ENCODE measurements around the gene HAS3.
"Not testable (repeated sequence)": the region's sequence is repeated elsewhere in the genome, so short reads cannot be mapped to it uniquely, and the experiment has no call there.

HAS3 gene

DNA sequence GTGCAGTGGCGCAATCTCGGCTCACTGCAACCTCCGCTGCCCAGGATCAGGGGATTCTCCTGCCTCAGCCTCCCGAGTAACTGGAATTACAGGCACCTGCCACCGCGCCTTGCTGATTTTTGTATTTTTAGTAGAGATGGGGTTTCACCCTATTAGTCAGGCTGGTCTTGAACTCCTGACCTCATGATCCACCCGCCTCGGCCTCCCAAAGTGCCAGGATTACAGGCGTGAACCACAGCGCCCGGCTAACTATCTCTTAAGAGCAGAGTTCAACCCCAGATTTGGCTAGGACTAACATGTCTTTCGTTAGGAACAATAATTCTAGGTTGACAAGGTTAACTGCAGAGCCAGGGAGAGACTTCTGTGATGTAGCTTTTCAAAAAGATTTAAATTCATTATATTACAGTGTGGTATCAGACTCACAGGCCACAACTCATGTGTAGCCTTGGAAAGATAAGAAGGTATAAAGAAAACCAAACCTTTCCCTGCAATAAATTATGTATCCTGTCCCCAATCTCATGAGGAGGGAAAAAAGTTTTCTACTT lies 22.6 kb downstream of the HAS3 start:
- H3K4me1 ChIP-seq (ENCODE audit: insufficient read depth, low read length), result peaks cover 16% of the 10 kb centered on the region
- no peaks in the 10 kb centered on the region for H3K9me3 ChIP-seq (ENCODE audit: low read length)
- no peak overlapping the region for H3K4me3 ChIP-seq (ENCODE audit: low read length)
- H2AFZ ChIP-seq (ENCODE audit: low read depth, low read length), result no peak overlapping the region
- H3K27me3 ChIP-seq (ENCODE audit: insufficient read depth, low read length), result no peaks in the 10 kb centered on the region
- peaks cover 24% of the 10 kb centered on the region for H3K36me3 ChIP-seq (ENCODE audit: insufficient read depth, low read length)

DNA sequence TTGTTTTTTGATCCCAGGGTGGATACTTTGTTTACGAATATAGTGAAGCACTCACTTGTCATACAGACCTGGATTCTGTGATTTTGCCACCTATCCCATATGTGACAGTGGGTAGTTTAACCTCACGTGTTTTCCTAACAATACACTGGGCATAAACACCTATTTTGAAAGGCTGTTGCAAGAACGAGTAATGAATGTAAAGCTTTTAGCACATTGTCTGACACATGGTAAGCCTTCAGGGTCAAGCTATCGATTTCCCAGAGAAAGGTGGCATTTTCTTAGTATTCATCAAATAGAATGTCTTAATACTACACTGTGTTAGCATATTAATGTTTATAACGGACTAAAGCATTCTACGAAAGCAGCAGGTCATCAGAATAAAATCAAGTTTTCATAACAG lies 25.0 kb downstream of the HAS3 start:
- peaks cover 24% of the 10 kb centered on the region for H3K36me3 ChIP-seq (ENCODE audit: insufficient read depth, low read length)

DNA sequence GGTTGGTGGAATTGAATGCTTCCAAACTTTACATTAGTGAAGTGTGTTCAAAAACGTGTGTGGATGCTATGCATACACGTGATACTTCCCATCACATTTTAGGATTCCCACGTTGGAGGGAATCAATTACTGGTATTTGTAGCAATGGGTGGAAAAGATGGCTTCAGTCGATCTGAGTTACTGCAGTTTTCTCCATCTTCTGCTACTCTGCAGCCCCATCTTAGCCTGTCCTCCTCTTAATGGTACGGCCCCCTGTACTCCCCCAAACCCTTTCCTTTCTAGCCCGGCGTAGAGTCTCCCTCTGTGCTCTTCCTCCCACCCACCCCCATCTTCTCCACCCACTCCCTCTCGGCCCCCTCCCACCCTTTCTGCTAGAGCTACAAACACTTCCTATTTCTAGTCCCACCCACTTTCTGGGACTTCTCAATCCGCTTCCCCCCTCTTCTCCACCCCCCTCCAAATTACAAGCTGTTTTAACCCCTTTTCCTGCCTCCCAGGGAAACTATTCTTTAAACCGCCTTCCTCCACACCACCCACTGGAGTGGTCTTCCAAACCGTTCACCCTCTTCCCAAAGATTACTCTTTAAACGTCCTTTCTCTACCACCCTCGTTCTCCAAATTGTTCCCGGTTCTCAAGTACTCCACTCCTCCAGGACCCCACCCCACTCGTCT lies 25.9 kb downstream of the HAS3 start:
- Histone ChIP-seq H3K36me3 (ENCODE audit: insufficient read depth, low read length) (peaks cover 26% of the 10 kb centered on the region), H2AFZ (ENCODE audit: low read depth, low read length) (no peak overlapping the region), H3K27me3 (ENCODE audit: insufficient read depth, low read length) (no peaks in the 10 kb centered on the region), H3K4me1 (ENCODE audit: insufficient read depth, low read length) (peaks cover 27% of the 10 kb centered on the region), H3K9me3 (ENCODE audit: low read length) (no peaks in the 10 kb centered on the region), H3K4me3 (ENCODE audit: low read length) (peak overlapping the region; percentile 97)

More for the DNA sequence above, 25.0 kb downstream of the HAS3 start:
- H3K27me3 ChIP-seq (ENCODE audit: insufficient read depth, low read length), result no peaks in the 10 kb centered on the region
- H2AFZ ChIP-seq (ENCODE audit: low read depth, low read length), result no peak overlapping the region
- H3K4me3 ChIP-seq (ENCODE audit: low read length), result peak overlapping the region; percentile 97
- no peaks in the 10 kb centered on the region for H3K9me3 ChIP-seq (ENCODE audit: low read length)
- H3K4me1 ChIP-seq (ENCODE audit: insufficient read depth, low read length), result peaks cover 27% of the 10 kb centered on the region

DNA sequence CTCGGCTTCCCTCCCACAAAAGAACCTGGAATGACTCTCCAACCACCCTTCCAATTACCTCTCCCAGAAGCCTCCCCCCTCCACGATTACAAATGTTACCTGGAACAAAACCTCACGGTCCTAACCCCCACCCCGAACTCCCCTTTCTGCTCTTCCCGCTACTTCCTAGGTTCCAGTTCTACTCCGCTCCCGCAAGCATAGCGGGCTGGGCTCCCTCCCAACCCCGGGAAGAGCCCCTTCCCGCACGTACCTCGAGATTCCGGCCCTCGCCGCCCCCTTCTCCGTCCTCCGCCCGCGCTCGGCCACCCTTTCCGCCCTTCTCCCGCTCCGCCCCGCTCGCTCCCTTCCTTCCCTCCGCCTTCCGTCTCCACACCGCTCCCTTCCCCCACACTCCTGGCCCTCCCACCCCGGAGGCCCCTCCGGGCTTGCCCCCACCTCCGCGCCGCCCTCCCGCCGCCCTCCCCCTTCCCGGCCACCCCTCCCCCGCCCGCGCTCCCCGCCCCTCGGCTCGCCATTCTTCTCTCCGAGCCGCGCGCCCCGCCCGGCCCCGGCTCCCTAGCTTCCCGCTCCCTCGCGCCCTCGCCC lies 26.5 kb downstream of the HAS3 start:
- H3K4me1 ChIP-seq (ENCODE audit: insufficient read depth, low read length), result peaks cover 27% of the 10 kb centered on the region
- H3K9me3 ChIP-seq (ENCODE audit: low read length), result no peaks in the 10 kb centered on the region
- peak overlapping the region; percentile 97 for H3K4me3 ChIP-seq (ENCODE audit: low read length)
- no peaks in the 10 kb centered on the region for H3K27me3 ChIP-seq (ENCODE audit: insufficient read depth, low read length)
- peaks cover 32% of the 10 kb centered on the region for H3K36me3 ChIP-seq (ENCODE audit: insufficient read depth, low read length)
- no peak overlapping the region for H2AFZ ChIP-seq (ENCODE audit: low read depth, low read length)

DNA sequence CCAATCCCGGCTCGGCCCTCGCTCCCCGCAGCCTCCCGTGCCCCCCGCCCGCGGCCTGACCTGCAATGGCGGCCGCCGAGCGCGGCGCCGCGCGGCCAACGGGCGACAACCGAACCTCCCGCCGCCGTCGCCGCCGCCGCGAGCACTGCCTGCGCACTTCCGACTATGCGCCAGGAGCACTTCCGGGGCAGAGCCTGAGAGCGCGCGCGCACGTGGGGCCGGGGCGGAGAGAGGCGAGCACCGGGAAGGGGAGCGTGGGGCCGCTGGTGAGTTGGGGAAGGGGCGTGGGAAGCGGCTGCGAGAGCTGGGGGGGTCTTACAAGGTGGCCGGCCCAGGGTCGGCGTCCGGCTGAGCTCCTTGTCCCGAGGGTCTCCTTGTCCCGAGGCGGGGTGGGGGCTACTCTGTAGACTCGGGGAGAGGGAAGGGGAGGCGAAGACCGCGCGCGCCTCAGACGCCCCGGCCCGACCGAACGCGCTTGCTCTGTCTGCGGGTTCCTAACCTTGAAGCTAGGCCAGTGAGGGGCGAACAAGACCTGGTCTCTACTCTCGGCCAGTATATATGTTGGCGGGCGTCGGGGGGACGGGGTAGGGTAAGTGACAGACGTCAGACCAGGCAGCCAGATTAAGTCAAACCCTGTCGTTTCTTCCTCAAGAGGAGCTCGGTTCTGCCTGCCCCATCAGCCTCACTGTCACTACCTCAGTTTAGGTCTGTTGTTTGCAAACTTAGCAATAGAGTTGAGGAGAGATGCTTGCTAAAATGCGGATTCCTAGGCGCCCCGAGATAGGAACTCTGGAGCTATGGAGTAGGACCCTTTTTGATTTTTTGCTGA lies 27.2 kb downstream of the HAS3 start, which contains the start of the genes CHTF8 and UTP4:
Gene CHTF8 (minus strand): TSS at position 165 of the 829 bp plus-strand sequence. CDS start 11,130 bp downstream, outside the sequence.
Gene UTP4 (plus strand): TSS at position 226 of the 829 bp plus-strand sequence. CDS start 811 bp downstream, outside the sequence.
- H3K4me1 ChIP-seq (ENCODE audit: insufficient read depth, low read length), result peaks cover 27% of the 10 kb centered on the region
- no peaks in the 10 kb centered on the region for H3K27me3 ChIP-seq (ENCODE audit: insufficient read depth, low read length)
- peaks cover 39% of the 10 kb centered on the region for H3K36me3 ChIP-seq (ENCODE audit: insufficient read depth, low read length)
- no peaks in the 10 kb centered on the region for H3K9me3 ChIP-seq (ENCODE audit: low read length)
- peak within 1 kb of the TSS; percentile 57 for H2AFZ ChIP-seq (ENCODE audit: low read depth, low read length)
- peak within 1 kb of the TSS; percentile 97 for H3K4me3 ChIP-seq (ENCODE audit: low read length)

DNA sequence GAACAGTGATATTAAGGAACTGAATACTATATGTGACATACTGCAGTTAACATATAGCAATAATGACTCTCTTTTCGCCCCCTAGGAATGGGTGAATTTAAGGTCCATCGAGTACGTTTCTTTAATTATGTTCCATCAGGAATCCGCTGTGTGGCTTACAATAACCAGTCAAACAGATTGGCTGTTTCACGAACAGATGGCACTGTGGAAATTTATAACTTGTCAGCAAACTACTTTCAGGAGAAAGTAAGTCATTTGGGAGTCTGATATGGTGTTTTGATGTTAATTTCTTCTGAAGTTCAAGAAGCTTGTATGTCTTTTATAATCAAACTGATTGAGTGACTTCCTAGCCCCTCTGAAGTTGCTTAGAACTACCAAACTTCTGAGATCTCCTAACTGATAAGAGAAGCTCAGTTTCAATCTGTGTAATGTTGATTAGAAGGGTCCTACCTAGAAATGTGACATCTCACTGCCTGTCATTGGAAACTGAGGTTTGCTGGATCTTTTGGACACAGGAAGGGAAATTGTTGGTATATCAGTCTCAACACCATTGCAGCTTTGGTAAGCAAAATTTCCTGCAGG lies 28.0 kb downstream of the HAS3 start:
- Histone ChIP-seq H3K36me3 (ENCODE audit: insufficient read depth, low read length) (peaks cover 45% of the 10 kb centered on the region), H3K27me3 (ENCODE audit: insufficient read depth, low read length) (no peaks in the 10 kb centered on the region), H2AFZ (ENCODE audit: low read depth, low read length) (no peak overlapping the region), H3K4me1 (ENCODE audit: insufficient read depth, low read length) (peaks cover 27% of the 10 kb centered on the region), H3K4me3 (ENCODE audit: low read length) (peak overlapping the region; percentile 97), H3K9me3 (ENCODE audit: low read length) (no peaks in the 10 kb centered on the region)

DNA sequence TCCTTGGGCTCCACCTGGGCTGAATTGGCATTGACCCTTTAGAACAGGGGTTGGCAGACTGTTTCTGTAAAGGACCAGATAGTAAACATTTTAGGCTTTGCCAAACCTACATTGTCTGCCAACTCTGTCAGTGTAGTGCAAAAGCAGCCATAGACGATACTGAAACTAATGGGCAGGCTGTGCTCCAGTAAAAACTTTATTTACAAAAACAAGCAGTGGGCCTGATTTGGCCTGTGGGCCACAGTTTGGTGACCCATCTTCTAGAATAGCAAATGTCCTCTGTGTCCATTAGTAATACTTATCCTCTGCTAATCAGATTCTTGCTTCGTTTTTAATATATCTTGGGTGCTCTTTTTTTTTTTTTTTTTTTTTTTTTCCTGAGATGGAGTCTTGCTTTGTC lies 33.2 kb downstream of the HAS3 start:
- peaks cover 74% of the 10 kb centered on the region for H3K36me3 ChIP-seq (ENCODE audit: insufficient read depth, low read length)
- H3K9me3 ChIP-seq (ENCODE audit: low read length), result no peaks in the 10 kb centered on the region
- H3K4me1 ChIP-seq (ENCODE audit: insufficient read depth, low read length), result peaks cover 6% of the 10 kb centered on the region
- H3K27me3 ChIP-seq (ENCODE audit: insufficient read depth, low read length), result no peaks in the 10 kb centered on the region
- no peak overlapping the region for H2AFZ ChIP-seq (ENCODE audit: low read depth, low read length)
- no peak overlapping the region for H3K4me3 ChIP-seq (ENCODE audit: low read length)

DNA sequence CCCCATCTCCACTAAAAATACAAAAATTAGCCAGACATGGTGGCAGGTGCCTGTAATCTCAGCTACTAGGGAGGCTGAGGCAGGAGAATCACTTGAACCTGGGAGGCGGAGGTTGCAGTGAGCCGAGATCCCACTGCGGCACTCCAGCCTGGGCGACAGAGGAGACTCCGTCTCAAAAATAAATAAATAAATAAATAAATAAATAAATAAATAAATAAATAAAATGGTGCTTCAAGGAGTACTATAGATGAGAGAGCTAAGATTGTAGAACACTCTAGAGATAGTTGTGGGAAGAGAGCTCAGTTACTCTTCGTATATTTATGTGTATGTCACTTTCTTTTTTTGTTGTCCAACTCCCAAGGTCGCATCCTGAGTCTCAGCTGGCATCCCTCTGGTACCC lies 34.0 kb downstream of the HAS3 start:
- H3K36me3 ChIP-seq (ENCODE audit: insufficient read depth, low read length), result peaks cover 81% of the 10 kb centered on the region
- not testable (repeated sequence) for H2AFZ ChIP-seq (ENCODE audit: low read depth, low read length); H3K4me1 ChIP-seq (ENCODE audit: insufficient read depth, low read length); H3K9me3 ChIP-seq (ENCODE audit: low read length); H3K4me3 ChIP-seq (ENCODE audit: low read length); H3K27me3 ChIP-seq (ENCODE audit: insufficient read depth, low read length)

DNA sequence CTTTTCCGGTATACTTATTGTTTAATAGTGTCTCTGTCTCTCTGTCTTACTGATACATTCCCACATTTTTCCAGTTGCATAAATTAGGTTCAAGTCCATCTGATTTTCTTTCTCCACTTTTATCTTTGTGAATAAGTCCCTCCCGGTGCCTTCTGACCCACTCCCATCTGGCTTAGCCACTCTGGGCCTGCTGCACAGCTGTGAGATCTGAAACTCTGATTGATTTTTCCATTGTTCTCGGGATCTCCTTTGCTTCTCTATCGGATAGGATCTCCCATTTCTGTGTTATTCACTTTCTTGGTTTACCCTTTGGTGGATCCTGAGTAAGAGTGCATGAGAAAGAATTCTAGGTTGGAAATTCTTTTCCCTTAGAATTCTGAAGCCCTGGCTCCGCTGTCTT lies 35.6 kb downstream of the HAS3 start:
- Histone ChIP-seq H3K4me1 (ENCODE audit: insufficient read depth, low read length) (no peaks in the 10 kb centered on the region), H2AFZ (ENCODE audit: low read depth, low read length) (no peak overlapping the region), H3K9me3 (ENCODE audit: low read length) (no peaks in the 10 kb centered on the region), H3K27me3 (ENCODE audit: insufficient read depth, low read length) (no peaks in the 10 kb centered on the region), H3K4me3 (ENCODE audit: low read length) (no peak overlapping the region), H3K36me3 (ENCODE audit: insufficient read depth, low read length) (peaks cover 85% of the 10 kb centered on the region)

DNA sequence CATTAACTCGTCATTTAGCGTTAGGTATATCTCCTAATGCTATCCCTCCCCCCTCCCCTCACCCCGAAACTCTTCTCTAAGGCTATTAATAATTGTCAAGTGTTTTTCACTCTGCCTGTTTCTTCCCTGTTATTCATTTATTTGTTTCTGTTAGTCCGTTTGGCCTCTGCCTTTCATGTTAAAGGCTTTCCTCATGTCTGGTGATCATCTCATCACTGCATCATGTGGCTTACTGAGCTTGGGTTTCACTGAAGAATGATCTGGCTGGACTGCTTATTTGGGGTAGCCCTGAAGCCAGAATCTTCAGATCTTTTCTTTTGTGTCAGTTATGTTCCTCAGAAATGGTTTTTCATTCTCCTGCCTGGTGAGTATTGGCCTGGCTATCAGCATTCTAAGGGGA lies 36.5 kb downstream of the HAS3 start:
- H3K9me3 ChIP-seq (ENCODE audit: low read length), result no peaks in the 10 kb centered on the region
- H3K27me3 ChIP-seq (ENCODE audit: insufficient read depth, low read length), result no peaks in the 10 kb centered on the region
- H3K4me3 ChIP-seq (ENCODE audit: low read length), result no peak overlapping the region
- H3K36me3 ChIP-seq (ENCODE audit: insufficient read depth, low read length), result peaks cover 83% of the 10 kb centered on the region
- H3K4me1 ChIP-seq (ENCODE audit: insufficient read depth, low read length), result no peaks in the 10 kb centered on the region
- H2AFZ ChIP-seq (ENCODE audit: low read depth, low read length), result no peak overlapping the region

DNA sequence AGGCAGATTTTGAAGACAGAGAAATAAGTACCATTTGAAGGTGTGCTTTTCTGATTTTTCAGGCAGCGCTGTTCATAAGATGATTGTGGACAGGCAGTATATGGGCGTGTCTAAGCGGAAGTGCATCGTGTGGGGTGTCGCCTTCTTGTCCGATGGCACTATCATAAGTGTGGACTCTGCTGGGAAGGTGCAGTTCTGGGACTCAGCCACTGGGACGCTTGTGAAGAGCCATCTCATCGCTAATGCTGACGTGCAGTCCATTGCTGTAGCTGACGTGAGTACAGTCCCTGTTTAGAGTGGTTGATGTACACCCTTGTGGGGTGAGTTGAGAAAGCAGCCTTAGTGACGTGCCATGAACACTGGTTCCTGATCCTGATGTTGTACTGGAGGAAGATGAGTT lies 37.7 kb downstream of the HAS3 start:
- Histone ChIP-seq H3K4me1 (ENCODE audit: insufficient read depth, low read length) (no peaks in the 10 kb centered on the region), H2AFZ (ENCODE audit: low read depth, low read length) (no peak overlapping the region), H3K27me3 (ENCODE audit: insufficient read depth, low read length) (no peaks in the 10 kb centered on the region), H3K9me3 (ENCODE audit: low read length) (no peaks in the 10 kb centered on the region), H3K4me3 (ENCODE audit: low read length) (no peak overlapping the region), H3K36me3 (ENCODE audit: insufficient read depth, low read length) (peaks cover 73% of the 10 kb centered on the region)

DNA sequence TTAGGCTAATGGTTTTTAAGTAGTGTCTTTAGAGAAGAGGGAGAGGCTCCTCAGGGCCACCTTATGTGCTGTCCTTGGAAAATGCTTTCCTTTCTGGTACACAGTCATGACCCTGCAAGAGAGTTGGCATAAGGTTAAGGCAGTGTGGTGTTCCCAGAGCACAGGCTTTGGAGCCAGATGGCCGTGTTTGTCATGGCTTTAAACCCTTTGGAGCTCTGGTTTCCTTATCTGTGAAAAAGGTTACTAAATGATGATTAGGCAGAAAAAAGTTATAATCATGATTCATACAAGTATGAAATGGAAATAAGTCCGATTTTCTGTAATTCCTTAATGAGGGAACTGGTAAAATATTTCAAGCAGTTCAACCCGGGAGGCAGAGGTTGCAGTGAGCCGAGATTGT lies 40.2 kb downstream of the HAS3 start:
- no peaks in the 10 kb centered on the region for H3K4me1 ChIP-seq (ENCODE audit: insufficient read depth, low read length)
- H3K36me3 ChIP-seq (ENCODE audit: insufficient read depth, low read length), result peaks cover 58% of the 10 kb centered on the region
- H3K27me3 ChIP-seq (ENCODE audit: insufficient read depth, low read length), result no peaks in the 10 kb centered on the region
- H3K4me3 ChIP-seq (ENCODE audit: low read length), result no peak overlapping the region
- H3K9me3 ChIP-seq (ENCODE audit: low read length), result no peaks in the 10 kb centered on the region
- H2AFZ ChIP-seq (ENCODE audit: low read depth, low read length), result no peak overlapping the region

DNA sequence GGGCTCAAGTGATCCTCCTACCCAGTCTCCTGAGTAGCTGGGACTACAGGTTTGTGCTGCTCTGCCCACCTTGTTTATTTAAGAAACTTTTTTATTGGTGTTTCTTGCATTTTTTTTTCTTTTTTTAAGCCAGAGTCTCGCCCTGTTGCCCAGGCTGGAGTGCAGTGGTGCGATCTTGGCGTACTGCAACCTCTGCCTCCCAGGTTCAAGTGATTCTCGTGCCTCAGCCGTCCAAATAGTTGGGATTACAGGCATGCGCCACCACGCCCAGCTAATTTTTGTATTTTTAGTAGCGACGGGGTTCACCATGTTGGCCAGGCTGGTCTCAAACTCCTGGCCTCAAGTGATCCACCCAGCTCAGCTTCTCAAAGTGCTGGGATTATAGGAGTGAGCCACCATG lies 44.2 kb downstream of the HAS3 start:
- H3K36me3 ChIP-seq (ENCODE audit: insufficient read depth, low read length), result peaks cover 54% of the 10 kb centered on the region
- H3K4me1 ChIP-seq (ENCODE audit: insufficient read depth, low read length); H3K9me3 ChIP-seq (ENCODE audit: low read length); H2AFZ ChIP-seq (ENCODE audit: low read depth, low read length); H3K27me3 ChIP-seq (ENCODE audit: insufficient read depth, low read length); H3K4me3 ChIP-seq (ENCODE audit: low read length): not testable (repeated sequence)

Measured in neuron (in vitro differentiated cells).